Vagina (tissue), 2 donors: ENCODE measurements around the gene TNFRSF6B. TPM values are rescaled to one million over a fixed set of nuclear protein-coding genes. Genes with fewer than 3 reads are reported as not detected.
"Not testable (repeated sequence)": the region's sequence is repeated elsewhere in the genome, so short reads cannot be mapped to it uniquely, and the experiment has no call there.

Experiments used
- DNase-seq, 2 donors: peaks; one replicate each; pipeline ENCODE4 v3.0.0-alpha.2; 2017; ENCODE audit errors: extremely low spot score in 2 of 2
- H3K27ac ChIP-seq: fragments of 200-600 bp; sonication (generic); one replicate; pipeline ENCODE4 v1.5.1; 2019
- H3K27me3 ChIP-seq: fragments of 200-600 bp; sonication (generic); one replicate; pipeline ENCODE4 v1.5.1; 2019
- H3K36me3 ChIP-seq, 2 donors: fragments of 200-600 bp; sonication (generic); one replicate each; pipeline ENCODE4 v1.5.1; 2017 to 2019
- H3K4me1 ChIP-seq: fragments of 200-600 bp; sonication (generic); one replicate; pipeline ENCODE4 v1.5.1; 2019
- H3K4me3 ChIP-seq, 2 donors: fragments of 200-600 bp; sonication (generic); 1 replicate in 1 of 2; 2 replicates in 1 of 2; pipeline ENCODE4 v1.5.1; 2016 to 2019
- H3K9me3 ChIP-seq: fragments of 200-600 bp; sonication (generic); one replicate; pipeline ENCODE4 v1.5.1; 2019
- POLR2A ChIP-seq, 2 donors: fragments of 450-650 bp; IDR thresholded peaks; one replicate each; pipeline ENCODE4 v1.6.1; 2017; ENCODE audit warnings: antibody characterized with exemption in 2 of 2, mild to moderate bottlenecking in 2 of 2, moderate library complexity in 2 of 2
- POLR2AphosphoS5 ChIP-seq, 2 donors: sonication (generic); formaldehyde crosslinking; IDR thresholded peaks; one replicate each; pipeline ENCODE4 v1.9.0; 2017; ENCODE audit warnings: antibody characterized with exemption in 2 of 2, mild to moderate bottlenecking in 2 of 2, low read depth in 1 of 2; ENCODE audit not compliant: insufficient read depth in 1 of 2
- intact Hi-C: fragments of 100-400 bp; cut with DNase I; formaldehyde crosslinking; loops from one replicate; pipeline ENCODE4 v1.15.1; 2023
- total RNA-seq: library from RNA; depleted of rRNA; stranded (reverse); fragments of >200 nt; gene quantifications from one replicate; pipeline ENCODE4 v1.2.3, GENCODE V29; 2016
- TF ChIP-seq, protein P1 (sequence below), 3 experiments: fragments of 450-650 bp in 2 of 3; fragments of 200-600 bp in 1 of 3; sonication (generic) in 1 of 3; IDR thresholded peaks; one replicate each; pipeline ENCODE4 v1.5.1; 2017 to 2019; ENCODE audit warnings: antibody characterized with exemption in 3 of 3, mild to moderate bottlenecking in 2 of 3, moderate library complexity in 2 of 3

The TNFRSF6B gene
- total RNA-seq, 1 donor from 2014 or later, result 16.7 TPM

DNA sequence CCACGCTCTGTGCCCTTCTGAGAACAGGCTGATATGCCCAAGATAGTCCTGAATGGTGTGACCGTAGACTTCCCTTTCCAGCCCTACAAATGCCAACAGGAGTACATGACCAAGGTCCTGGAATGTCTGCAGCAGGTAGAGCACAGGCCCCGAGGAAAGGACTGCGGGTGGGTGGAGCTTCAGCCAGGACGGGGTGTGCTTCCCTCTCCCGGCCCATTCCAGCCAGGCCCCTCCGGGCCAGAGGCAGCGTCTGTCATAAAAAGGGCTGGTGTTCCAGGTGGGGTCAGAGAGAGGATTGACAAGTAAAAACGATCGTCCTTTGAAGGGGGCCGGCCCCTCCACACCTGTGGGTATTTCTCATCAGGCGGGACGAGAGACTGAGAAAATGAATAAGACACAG is 37.1 kb upstream of the TNFRSF6B start:
- H3K4me1 ChIP-seq, result peaks cover 21% of the 10 kb centered on the region
- intact Hi-C loops, result no loop called here
- H3K27ac ChIP-seq, result peak overlapping the region; percentile 85
- peak overlapping the region; percentile 81 to 84 for H3K4me3 ChIP-seq
- TF ChIP-seq POLR2A (IDR thresholded peaks at IDR 0.05), result no peak
- no peak for TF ChIP-seq POLR2AphosphoS5 (IDR thresholded peaks at IDR 0.05; ENCODE audit: insufficient read depth in 1 of 2, low read depth in 1 of 2)
- TF ChIP-seq, protein P1, sequence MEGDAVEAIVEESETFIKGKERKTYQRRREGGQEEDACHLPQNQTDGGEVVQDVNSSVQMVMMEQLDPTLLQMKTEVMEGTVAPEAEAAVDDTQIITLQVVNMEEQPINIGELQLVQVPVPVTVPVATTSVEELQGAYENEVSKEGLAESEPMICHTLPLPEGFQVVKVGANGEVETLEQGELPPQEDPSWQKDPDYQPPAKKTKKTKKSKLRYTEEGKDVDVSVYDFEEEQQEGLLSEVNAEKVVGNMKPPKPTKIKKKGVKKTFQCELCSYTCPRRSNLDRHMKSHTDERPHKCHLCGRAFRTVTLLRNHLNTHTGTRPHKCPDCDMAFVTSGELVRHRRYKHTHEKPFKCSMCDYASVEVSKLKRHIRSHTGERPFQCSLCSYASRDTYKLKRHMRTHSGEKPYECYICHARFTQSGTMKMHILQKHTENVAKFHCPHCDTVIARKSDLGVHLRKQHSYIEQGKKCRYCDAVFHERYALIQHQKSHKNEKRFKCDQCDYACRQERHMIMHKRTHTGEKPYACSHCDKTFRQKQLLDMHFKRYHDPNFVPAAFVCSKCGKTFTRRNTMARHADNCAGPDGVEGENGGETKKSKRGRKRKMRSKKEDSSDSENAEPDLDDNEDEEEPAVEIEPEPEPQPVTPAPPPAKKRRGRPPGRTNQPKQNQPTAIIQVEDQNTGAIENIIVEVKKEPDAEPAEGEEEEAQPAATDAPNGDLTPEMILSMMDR (IDR thresholded peaks at IDR 0.05), result no peak
- no peaks in the 10 kb centered on the region for H3K27me3 ChIP-seq
- peaks cover 0 to 18% of the 10 kb centered on the region in 2 donors for H3K36me3 ChIP-seq
- no peak for DNase-seq
- H3K9me3 ChIP-seq, result no peaks in the 10 kb centered on the region

DNA sequence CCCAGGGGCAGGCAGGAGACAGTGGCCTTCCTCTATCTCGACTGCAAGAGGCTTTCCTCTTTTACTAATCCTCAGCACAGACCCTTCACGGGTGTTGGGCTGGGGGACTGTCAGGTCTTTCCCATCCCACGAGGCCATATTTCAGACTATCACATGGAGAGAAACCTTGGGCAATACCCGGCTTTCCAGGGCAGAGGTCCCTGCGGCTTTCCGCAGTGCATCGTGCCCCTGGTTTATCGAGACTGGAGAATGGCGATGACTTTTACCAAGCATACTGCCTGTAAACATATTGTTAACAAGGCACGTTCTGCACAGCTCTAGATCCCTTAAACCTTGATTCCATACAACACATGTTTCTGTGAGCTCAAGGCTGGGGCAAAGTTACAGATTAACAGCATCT is 36.3 kb upstream of the TNFRSF6B start:
- H3K27ac ChIP-seq, H3K9me3 ChIP-seq, H3K4me3 ChIP-seq, intact Hi-C loops, H3K27me3 ChIP-seq, DNase-seq: not testable (repeated sequence)
- H3K36me3 ChIP-seq, result peaks cover 0 to 18% of the 10 kb centered on the region in 2 donors
- peaks cover 21% of the 10 kb centered on the region for H3K4me1 ChIP-seq

DNA sequence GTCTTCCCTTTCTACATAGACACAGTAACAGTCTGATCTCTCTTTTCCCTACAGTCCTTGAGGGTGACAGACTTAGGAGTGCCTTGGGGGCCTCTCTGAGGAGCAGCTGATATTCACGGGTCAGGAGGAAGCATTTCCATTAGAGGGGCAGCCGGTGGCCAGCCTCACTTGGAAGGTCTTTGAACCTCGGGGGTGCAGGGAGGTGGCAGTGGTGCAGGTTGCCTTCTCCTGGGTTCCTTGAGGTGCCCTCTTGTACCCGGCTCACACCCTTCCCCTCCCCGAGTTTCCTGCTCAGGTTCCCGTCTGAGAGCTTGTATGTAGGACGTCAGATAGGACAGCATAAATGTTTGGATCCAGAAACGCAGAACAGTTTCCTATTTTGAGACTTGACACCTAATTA is 35.8 kb upstream of the TNFRSF6B start:
- Histone ChIP-seq H3K9me3 (no peaks in the 10 kb centered on the region), H3K36me3 (peaks cover 0 to 18% of the 10 kb centered on the region in 2 donors), H3K4me1 (peaks cover 21% of the 10 kb centered on the region), H3K27ac (no peak overlapping the region), H3K27me3 (no peaks in the 10 kb centered on the region), H3K4me3 (no peak overlapping the region)
- intact Hi-C loops, result no loop called here
- DNase-seq, result no peak
- TF ChIP-seq POLR2A (IDR thresholded peaks at IDR 0.05) (no peak), POLR2AphosphoS5 (IDR thresholded peaks at IDR 0.05; ENCODE audit: insufficient read depth in 1 of 2, low read depth in 1 of 2) (no peak)
- TF ChIP-seq, protein P1 (IDR thresholded peaks at IDR 0.05), result no peak

DNA sequence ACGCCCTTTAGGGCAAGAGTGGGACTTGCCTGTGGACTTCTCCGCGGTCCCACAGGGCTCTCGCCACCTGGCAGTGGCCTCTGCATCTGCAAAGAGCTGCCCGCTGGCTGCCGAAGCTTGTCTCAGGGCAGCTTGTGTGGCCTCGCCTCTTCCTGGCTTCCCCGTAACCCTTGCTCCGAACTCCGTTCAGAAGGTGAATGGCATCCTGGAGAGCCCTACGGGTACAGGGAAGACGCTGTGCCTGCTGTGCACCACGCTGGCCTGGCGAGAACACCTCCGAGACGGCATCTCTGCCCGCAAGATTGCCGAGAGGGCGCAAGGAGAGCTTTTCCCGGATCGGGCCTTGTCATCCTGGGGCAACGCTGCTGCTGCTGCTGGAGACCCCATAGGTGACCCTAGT is 35.3 kb upstream of the TNFRSF6B start:
- intact Hi-C loops, result no loop called here
- Histone ChIP-seq H3K27me3 (no peaks in the 10 kb centered on the region), H3K4me1 (peaks cover 21% of the 10 kb centered on the region), H3K9me3 (no peaks in the 10 kb centered on the region), H3K36me3 (peaks cover 0 to 22% of the 10 kb centered on the region in 2 donors), H3K27ac (no peak overlapping the region), H3K4me3 (no peak overlapping the region)
- TF ChIP-seq POLR2A (IDR thresholded peaks at IDR 0.05), result no peak
- TF ChIP-seq POLR2AphosphoS5 (IDR thresholded peaks at IDR 0.05; ENCODE audit: insufficient read depth in 1 of 2, low read depth in 1 of 2), result no peak
- TF ChIP-seq, protein P1 (IDR thresholded peaks at IDR 0.05), result no peak
- no peak for DNase-seq

DNA sequence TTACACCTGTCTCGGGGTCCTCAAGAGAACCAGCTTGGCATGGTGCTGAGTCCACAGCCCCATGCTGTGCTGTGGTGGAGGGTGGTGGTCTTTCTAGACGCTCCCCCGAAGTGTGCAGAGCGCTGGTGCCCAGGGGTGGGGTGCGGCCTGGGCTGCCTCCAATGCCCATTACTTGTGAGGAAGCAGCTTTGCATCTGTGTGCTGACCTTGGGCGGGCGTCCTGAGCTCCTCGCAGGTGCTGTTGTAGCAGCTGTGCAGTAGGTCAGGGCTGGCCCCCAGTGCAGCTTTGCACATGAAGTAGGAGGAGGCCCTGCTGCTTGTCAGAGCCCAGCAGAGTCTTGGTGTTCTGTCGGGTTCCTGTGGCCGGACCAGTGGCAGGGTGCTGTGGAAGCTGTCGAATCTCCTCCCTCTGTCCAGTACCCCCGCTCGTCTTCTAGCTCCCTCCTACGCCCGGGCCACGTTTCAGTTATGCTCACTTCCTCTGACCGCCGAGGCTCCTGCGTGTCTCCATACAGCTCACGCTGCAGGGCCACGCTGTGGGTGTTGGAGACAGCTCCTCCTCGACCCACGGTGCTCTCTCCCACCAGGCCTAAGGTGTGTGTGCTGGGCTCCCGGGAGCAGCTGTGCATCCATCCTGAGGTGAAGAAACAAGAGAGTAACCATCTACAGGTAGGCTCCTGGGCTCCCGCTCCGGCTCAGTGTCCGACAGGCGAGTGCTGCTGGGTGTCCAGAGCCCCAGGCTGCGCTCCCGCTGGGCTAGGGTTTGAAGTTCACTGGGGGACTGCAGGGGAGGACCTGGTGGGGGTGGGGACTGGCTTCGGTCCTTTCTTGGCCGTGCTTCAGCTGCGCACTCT is 34.3 kb upstream of the TNFRSF6B start:
- H3K27me3 ChIP-seq, result no peaks in the 10 kb centered on the region
- peaks cover 19% of the 10 kb centered on the region for H3K4me1 ChIP-seq
- no peak for DNase-seq
- H3K36me3 ChIP-seq, result peaks cover 0 to 30% of the 10 kb centered on the region in 2 donors
- H3K4me3 ChIP-seq, result no peak overlapping the region
- no peaks in the 10 kb centered on the region for H3K9me3 ChIP-seq
- intact Hi-C loops, result no loop called here
- no peak overlapping the region for H3K27ac ChIP-seq
- no peak for TF ChIP-seq POLR2A (IDR thresholded peaks at IDR 0.05)
- TF ChIP-seq, protein P1 (IDR thresholded peaks at IDR 0.05), result no peak
- no peak for TF ChIP-seq POLR2AphosphoS5 (IDR thresholded peaks at IDR 0.05; ENCODE audit: insufficient read depth in 1 of 2, low read depth in 1 of 2)
